Right atrium auricular region (tissue), 2 donors: ENCODE data around the gene GCK. TPM values are rescaled to one million over a fixed set of nuclear protein-coding genes. Genes with fewer than 3 reads are reported as not detected.

ENCODE experiments used
- DNase-seq: peaks from one replicate; pipeline ENCODE4 v3.0.0-alpha.2; 2019; ENCODE audit warnings: low spot score
- H3K27ac ChIP-seq, 2 donors: fragments of 200-600 bp; sonication (generic); 1 replicate in 1 of 2; 2 replicates in 1 of 2; pipeline ENCODE4 v1.5.1; 2016 to 2019
- H3K27me3 ChIP-seq, 2 donors: fragments of 200-600 bp; sonication (generic); one replicate each; pipeline versions ENCODE4 v1.5.1 to v1.6.0; 2017 to 2019
- H3K36me3 ChIP-seq: fragments of 200-600 bp; sonication (generic); one replicate; pipeline ENCODE4 v1.5.1; 2016
- H3K4me1 ChIP-seq, 2 donors: fragments of 200-600 bp; sonication (generic); one replicate each; pipeline versions ENCODE4 v1.5.1 to v1.6.0; 2017 to 2019
- H3K4me3 ChIP-seq, 2 donors: fragments of 200-600 bp; sonication (generic); 1 replicate in 1 of 2; 2 replicates in 1 of 2; pipeline ENCODE4 v1.5.1; 2017 to 2019; ENCODE audit warnings: mild to moderate bottlenecking in 1 of 2, moderate library complexity in 1 of 2
- H3K9me3 ChIP-seq, 2 donors: fragments of 200-600 bp; sonication (generic); one replicate each; pipeline ENCODE4 v1.5.1; 2019
- CTCF ChIP-seq, 2 donors: fragments of 200-600 bp; sonication (generic); IDR thresholded peaks; one replicate each; pipeline ENCODE4 v1.5.1; 2019; ENCODE audit warnings: antibody characterized with exemption in 2 of 2
- total RNA-seq, 2 donors: library from RNA; depleted of rRNA; stranded (reverse); fragments of >200 nt; gene quantifications; one replicate each; pipeline ENCODE4 v1.1.0, GENCODE V29; 2016

The GCK gene
- total RNA-seq, 2 donors from 2014 or later: 11.1 to 21.0 TPM

GRCh38 chr7:44162785-44163395 is 26.3 kb downstream of the GCK start:
- no peak for DNase-seq
- H3K27me3 ChIP-seq: no peaks in the 10 kb centered on the region
- no peaks in the 10 kb centered on the region for H3K36me3 ChIP-seq
- TF ChIP-seq CTCF (IDR thresholded peaks at IDR 0.05): no peak
- no peaks in the 10 kb centered on the region for H3K9me3 ChIP-seq
- no peak overlapping the region for H3K4me3 ChIP-seq
- no peak overlapping the region for H3K27ac ChIP-seq
- H3K4me1 ChIP-seq: peaks cover 0 to 12% of the 10 kb centered on the region in 2 donors

GRCh38 chr7:44162179-44162578 is 27.1 kb downstream of the GCK start:
- TF ChIP-seq CTCF (IDR thresholded peaks at IDR 0.05): no peak

GRCh38 chr7:44161371-44161770 is 27.9 kb downstream of the GCK start:
- no peaks in the 10 kb centered on the region for H3K9me3 ChIP-seq
- no peak for DNase-seq
- no peak overlapping the region for H3K27ac ChIP-seq
- H3K4me1 ChIP-seq: peaks cover 0 to 12% of the 10 kb centered on the region in 2 donors
- H3K27me3 ChIP-seq: no peaks in the 10 kb centered on the region
- TF ChIP-seq CTCF (IDR thresholded peaks at IDR 0.05): no peak
- H3K4me3 ChIP-seq: no peak overlapping the region
- H3K36me3 ChIP-seq: no peaks in the 10 kb centered on the region

More at GRCh38 chr7:44162179-44162578, 27.1 kb downstream of the GCK start:
- Histone ChIP-seq H3K4me1 (peaks cover 0 to 12% of the 10 kb centered on the region in 2 donors), H3K4me3 (no peak overlapping the region), H3K36me3 (no peaks in the 10 kb centered on the region), H3K27me3 (no peaks in the 10 kb centered on the region), H3K27ac (no peak overlapping the region), H3K9me3 (no peaks in the 10 kb centered on the region)
- DNase-seq: no peak

- DNase-seq: no peak
These were observed 29.2 kb downstream of the GCK start for GRCh38 chr7:44159824-44160630.

GRCh38 chr7:44158873-44159631 is 30.2 kb downstream of the GCK start:
- TF ChIP-seq CTCF (IDR thresholded peaks at IDR 0.05): no peak
- DNase-seq: no peak
- no peaks in the 10 kb centered on the region for H3K27me3 ChIP-seq

More at GRCh38 chr7:44159824-44160630, 29.2 kb downstream of the GCK start:
- Histone ChIP-seq H3K9me3 (no peaks in the 10 kb centered on the region), H3K27ac (no peak overlapping the region), H3K27me3 (no peaks in the 10 kb centered on the region), H3K4me1 (peaks cover 0 to 12% of the 10 kb centered on the region in 2 donors), H3K36me3 (no peaks in the 10 kb centered on the region), H3K4me3 (no peak overlapping the region)
- no peak for TF ChIP-seq CTCF (IDR thresholded peaks at IDR 0.05)

More at GRCh38 chr7:44158873-44159631, 30.2 kb downstream of the GCK start:
- Histone ChIP-seq H3K36me3 (no peaks in the 10 kb centered on the region), H3K4me1 (peaks cover 0 to 12% of the 10 kb centered on the region in 2 donors), H3K27ac (no peak overlapping the region), H3K4me3 (no peak overlapping the region), H3K9me3 (no peaks in the 10 kb centered on the region)
